Stimulated activated naive CD8-positive, alpha-beta T cell treated with anti-CD3 and anti-CD28 coated beads, Interleukin-15, Interleukin-2, amounts not matched to agents 100 ng/mL and 50 ng/mL, for 24 hours (primary cell): ENCODE results near the gene PPP1R3G.

Experiments
- H3K27ac Mint-ChIP-seq: one replicate; pipeline ENCODE4 v1.8.0; 2021; ENCODE audit warnings: mild to moderate bottlenecking, mixed read lengths
- H3K27me3 Mint-ChIP-seq: one replicate; pipeline ENCODE4 v1.8.0; 2021; ENCODE audit warnings: mixed read lengths
- H3K36me3 Mint-ChIP-seq: one replicate; pipeline ENCODE4 v1.8.0; 2021; ENCODE audit warnings: low read depth, mixed read lengths
- H3K4me1 Mint-ChIP-seq: one replicate; pipeline ENCODE4 v1.8.0; 2021; ENCODE audit warnings: low read depth, mixed read lengths
- H3K4me3 Mint-ChIP-seq: one replicate; pipeline ENCODE4 v1.8.0; 2021; ENCODE audit warnings: mild to moderate bottlenecking, mixed read lengths
- H3K9me3 Mint-ChIP-seq: one replicate; pipeline ENCODE4 v1.8.0; 2021; ENCODE audit warnings: mixed read lengths

PPP1R3G gene

DNA sequence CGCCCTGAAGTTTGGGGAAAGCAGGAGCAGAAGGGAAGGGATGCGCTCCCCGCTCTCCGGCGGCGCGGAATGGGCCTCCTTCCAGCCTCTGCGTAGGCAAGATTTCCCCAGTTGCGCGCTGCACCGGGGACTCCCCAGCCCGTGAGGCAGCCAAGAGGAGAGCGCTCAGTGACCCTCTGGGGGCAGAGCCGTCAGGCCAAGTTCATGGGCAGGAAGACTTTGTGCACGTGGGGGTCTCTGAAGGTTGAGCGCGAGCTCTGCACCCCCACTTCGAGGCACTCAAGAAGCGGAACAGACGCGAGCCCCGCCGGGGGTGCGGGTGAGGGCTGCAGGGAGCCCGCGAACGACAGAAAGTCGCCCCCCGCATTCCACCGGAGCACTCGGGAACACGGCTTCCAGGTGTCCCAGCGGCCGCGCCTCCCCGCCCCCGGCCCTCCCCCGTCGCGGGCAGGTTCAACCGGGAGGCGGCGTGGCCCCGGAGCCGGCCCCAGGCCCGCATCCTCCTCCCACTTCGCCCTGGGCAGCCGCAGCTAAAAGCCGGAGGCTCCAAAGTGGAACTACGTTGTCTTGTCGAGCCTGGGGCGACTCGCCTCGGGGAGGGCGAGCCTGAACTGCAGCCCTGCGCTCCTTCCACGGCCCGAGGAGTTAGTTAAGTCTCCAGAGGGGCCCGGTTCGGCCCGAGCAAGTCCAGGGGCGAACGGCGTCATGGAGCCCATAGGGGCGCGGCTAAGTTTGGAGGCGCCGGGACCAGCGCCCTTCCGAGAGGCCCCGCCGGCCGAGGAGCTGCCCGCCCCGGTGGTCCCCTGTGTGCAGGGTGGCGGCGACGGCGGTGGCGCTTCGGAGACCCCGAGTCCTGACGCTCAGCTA is at the start of gene PPP1R3G:
PPP1R3G (plus strand) TSS at position 561 of the 867 bp plus-strand sequence; CDS start at position 706, 145 bp downstream.
- Mint-ChIP-seq H3K27me3 (peaks cover 51% of the 10 kb centered on the region), H3K4me1 (no peaks in the 10 kb centered on the region), H3K4me3 (peak within 1 kb of the TSS; percentile 82), H3K9me3 (no peaks in the 10 kb centered on the region), H3K36me3 (no peaks in the 10 kb centered on the region), H3K27ac (no peak within 1 kb of the TSS)

- no peaks in the 10 kb centered on the region for H3K36me3 Mint-ChIP-seq
Observed at GRCh38 chr6:5036269-5036668, 48.9 kb upstream of the PPP1R3G start.

DNA sequence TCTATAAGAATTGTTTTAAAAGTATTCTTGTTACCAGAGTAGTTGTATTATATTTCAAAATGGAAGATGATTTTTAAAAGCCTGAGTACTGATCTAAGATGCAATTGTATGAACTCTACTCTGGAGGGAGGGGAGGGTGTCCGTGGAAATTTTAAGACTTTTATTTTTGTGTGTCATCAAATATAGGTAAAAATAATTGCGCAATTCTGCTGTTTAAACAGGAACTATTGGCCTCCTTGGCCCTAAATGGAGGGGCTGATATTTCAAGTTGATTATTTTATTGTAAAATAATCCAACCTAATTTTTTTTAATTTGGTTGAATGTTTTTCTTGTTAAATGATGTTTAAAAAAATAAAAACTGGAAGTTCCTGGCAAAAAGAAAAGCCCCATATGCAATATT is 43.2 kb upstream of the PPP1R3G start:
- no peaks in the 10 kb centered on the region for H3K4me1 Mint-ChIP-seq
- H3K4me3 Mint-ChIP-seq = no peak overlapping the region
- peaks cover 4% of the 10 kb centered on the region for H3K9me3 Mint-ChIP-seq
- no peaks in the 10 kb centered on the region for H3K27me3 Mint-ChIP-seq
- H3K27ac Mint-ChIP-seq = no peak overlapping the region
- H3K36me3 Mint-ChIP-seq = peaks cover 10% of the 10 kb centered on the region

More at GRCh38 chr6:5036269-5036668, 48.9 kb upstream of the PPP1R3G start:
- no peaks in the 10 kb centered on the region for H3K4me1 Mint-ChIP-seq
- H3K4me3 Mint-ChIP-seq = no peak overlapping the region
- H3K9me3 Mint-ChIP-seq = no peaks in the 10 kb centered on the region
- no peaks in the 10 kb centered on the region for H3K27me3 Mint-ChIP-seq
- H3K27ac Mint-ChIP-seq = no peak overlapping the region

DNA sequence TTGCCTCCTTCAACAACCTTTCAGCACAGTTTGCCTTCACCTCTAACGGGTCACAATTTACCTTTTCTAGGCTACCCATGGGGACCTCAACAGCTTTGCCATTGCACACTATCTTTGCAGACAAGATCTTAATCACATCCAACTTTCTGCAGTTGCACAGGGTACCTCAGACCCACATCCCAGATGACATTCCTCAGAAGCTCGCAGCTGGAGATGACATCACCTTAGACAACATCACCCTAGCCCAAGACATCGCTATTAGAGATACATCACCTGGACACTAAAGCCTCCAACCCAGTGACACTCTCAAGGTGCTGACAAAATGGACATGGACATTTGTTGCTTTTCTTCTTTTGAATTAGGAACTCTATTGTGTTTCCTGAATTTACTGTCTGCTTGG is 42.7 kb upstream of the PPP1R3G start:
- H3K4me1 Mint-ChIP-seq = no peaks in the 10 kb centered on the region
- no peaks in the 10 kb centered on the region for H3K27me3 Mint-ChIP-seq
- H3K4me3 Mint-ChIP-seq = no peak overlapping the region
- H3K36me3 Mint-ChIP-seq = peaks cover 10% of the 10 kb centered on the region
- H3K9me3 Mint-ChIP-seq = peaks cover 4% of the 10 kb centered on the region
- H3K27ac Mint-ChIP-seq = no peak overlapping the region

- H3K27ac Mint-ChIP-seq = no peak overlapping the region
Observed at GRCh38 chr6:5044866-5045265, 40.3 kb upstream of the PPP1R3G start.

DNA sequence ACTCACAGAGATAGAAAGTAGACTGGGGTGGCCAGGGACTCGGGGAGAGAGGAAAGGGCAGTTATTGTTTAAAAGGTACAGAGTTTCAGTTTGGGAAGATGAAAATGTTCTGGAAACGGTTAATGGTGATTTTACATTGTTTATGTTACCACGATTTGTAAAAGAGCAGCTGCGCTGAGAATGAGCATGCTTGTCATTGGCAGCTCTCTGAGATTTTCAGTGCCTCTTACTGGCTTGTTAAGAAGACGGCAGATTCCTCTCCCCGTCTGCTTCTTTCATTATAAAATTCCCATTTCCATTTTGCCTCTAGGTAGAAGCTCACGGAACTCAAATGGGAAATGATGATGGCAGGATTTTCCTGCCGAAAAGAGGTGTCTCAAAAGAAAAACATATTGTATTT is 39.7 kb upstream of the PPP1R3G start:
- no peaks in the 10 kb centered on the region for H3K4me1 Mint-ChIP-seq
- H3K27me3 Mint-ChIP-seq = no peaks in the 10 kb centered on the region
- H3K36me3 Mint-ChIP-seq = peaks cover 17% of the 10 kb centered on the region
- H3K27ac Mint-ChIP-seq = no peak overlapping the region
- H3K9me3 Mint-ChIP-seq = peaks cover 14% of the 10 kb centered on the region
- no peak overlapping the region for H3K4me3 Mint-ChIP-seq

More at GRCh38 chr6:5044866-5045265, 40.3 kb upstream of the PPP1R3G start:
- Mint-ChIP-seq H3K4me3 (no peak overlapping the region), H3K4me1 (no peaks in the 10 kb centered on the region), H3K36me3 (peaks cover 16% of the 10 kb centered on the region), H3K9me3 (peaks cover 10% of the 10 kb centered on the region), H3K27me3 (no peaks in the 10 kb centered on the region)

DNA sequence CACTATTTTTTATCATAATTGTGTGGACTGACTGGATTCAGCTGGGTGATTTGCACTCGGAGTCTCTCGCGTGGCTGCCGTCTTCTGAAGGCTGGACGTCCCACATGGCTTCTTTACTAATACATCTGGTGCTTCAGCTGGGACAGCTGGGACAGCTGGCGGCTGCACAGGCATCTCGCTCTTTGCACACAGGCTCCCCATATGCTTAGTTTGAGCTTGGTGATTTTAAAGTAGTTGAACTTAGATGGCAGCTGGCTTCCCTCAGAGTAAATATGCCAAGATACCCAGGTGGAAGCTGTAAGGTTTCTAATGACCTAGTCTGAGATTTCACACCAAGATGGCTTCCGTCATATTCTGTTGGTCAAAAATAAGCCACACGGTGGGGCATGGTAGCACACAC is 38.7 kb upstream of the PPP1R3G start:
- Mint-ChIP-seq H3K4me3 (no peak overlapping the region), H3K27me3 (peaks cover 8% of the 10 kb centered on the region), H3K4me1 (no peaks in the 10 kb centered on the region), H3K36me3 (peaks cover 27% of the 10 kb centered on the region), H3K27ac (no peak overlapping the region), H3K9me3 (peaks cover 24% of the 10 kb centered on the region)

DNA sequence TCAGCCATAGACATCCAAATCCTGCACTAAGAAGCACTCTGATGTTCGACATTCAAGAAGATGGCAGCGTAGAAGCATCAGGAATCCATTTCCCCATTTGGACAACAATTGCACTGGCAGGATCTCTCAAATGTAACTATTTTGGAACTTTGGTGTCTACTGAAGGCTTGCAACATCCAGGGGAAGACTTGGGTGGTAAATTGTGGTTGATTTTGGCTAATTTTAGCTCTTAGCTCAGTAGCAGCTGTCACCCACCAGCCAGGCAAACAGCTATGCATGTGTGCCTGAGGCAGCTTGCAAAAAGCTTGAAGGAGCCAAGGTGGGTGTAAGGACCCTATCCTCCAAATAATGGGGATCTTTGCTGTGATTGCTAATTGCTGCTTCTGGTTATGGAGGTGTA is 35.1 kb upstream of the PPP1R3G start:
- Mint-ChIP-seq H3K36me3 (peaks cover 23% of the 10 kb centered on the region), H3K27ac (no peak overlapping the region), H3K9me3 (peaks cover 27% of the 10 kb centered on the region), H3K27me3 (peaks cover 8% of the 10 kb centered on the region), H3K4me1 (no peaks in the 10 kb centered on the region), H3K4me3 (no peak overlapping the region)

- Mint-ChIP-seq H3K4me3 (no peak overlapping the region), H3K36me3 (peaks cover 20% of the 10 kb centered on the region), H3K27ac (no peak overlapping the region), H3K9me3 (peaks cover 23% of the 10 kb centered on the region), H3K4me1 (no peaks in the 10 kb centered on the region), H3K27me3 (peaks cover 8% of the 10 kb centered on the region)
Observed at GRCh38 chr6:5051394-5051793, 33.7 kb upstream of the PPP1R3G start.

DNA sequence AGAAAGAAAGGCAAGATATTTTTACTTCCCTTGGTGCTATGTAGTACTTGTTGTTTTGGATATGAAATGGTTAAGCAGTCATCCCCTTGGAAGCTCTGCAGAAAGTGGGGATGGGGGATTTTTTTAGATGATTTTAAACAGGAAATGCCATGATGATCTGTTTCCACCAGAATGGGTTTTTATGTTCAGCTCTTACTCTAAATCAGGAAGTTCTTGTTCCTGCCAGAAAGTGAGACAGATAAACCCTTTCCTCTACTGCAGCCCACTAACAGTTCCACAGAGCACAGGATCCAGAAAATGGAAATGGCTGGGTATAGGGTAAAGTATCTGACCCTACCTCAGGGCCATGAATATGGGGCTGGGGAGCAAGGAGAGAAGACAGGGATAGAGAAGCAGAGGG is 32.1 kb upstream of the PPP1R3G start:
- H3K4me3 Mint-ChIP-seq = no peak overlapping the region
- no peak overlapping the region for H3K27ac Mint-ChIP-seq
- no peaks in the 10 kb centered on the region for H3K4me1 Mint-ChIP-seq
- H3K27me3 Mint-ChIP-seq = peaks cover 8% of the 10 kb centered on the region
- peaks cover 23% of the 10 kb centered on the region for H3K9me3 Mint-ChIP-seq
- peaks cover 20% of the 10 kb centered on the region for H3K36me3 Mint-ChIP-seq

GRCh38 chr6:5053864-5054244 is 31.3 kb upstream of the PPP1R3G start:
- no peak overlapping the region for H3K27ac Mint-ChIP-seq
- H3K9me3 Mint-ChIP-seq = peaks cover 18% of the 10 kb centered on the region
- H3K4me3 Mint-ChIP-seq = no peak overlapping the region
- H3K36me3 Mint-ChIP-seq = peaks cover 15% of the 10 kb centered on the region
- H3K27me3 Mint-ChIP-seq = peaks cover 8% of the 10 kb centered on the region
- H3K4me1 Mint-ChIP-seq = no peaks in the 10 kb centered on the region

- Mint-ChIP-seq H3K27ac (no peak overlapping the region), H3K36me3 (peaks cover 15% of the 10 kb centered on the region), H3K4me1 (no peaks in the 10 kb centered on the region), H3K4me3 (no peak overlapping the region), H3K9me3 (peaks cover 18% of the 10 kb centered on the region), H3K27me3 (peaks cover 8% of the 10 kb centered on the region)
Observed at GRCh38 chr6:5054245-5054873, 30.8 kb upstream of the PPP1R3G start.

DNA sequence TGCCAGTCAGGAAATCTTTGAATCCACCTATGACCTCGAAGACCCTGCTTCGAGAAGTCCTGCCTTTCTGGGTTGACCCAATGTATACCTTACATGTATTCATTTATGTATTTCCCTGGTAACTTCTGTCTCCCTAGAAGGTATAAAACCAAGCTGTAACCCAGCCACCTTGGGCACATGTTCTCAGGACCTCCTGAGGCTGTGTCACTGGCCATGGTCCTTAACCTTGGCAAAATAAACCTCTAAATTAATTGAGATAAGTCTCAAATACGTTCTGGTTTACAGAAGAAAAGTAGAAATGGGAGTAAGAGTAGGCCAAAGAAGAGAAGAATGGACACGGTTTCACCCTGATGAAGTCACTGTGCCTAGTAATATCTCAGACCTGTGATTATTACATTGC is 30.0 kb upstream of the PPP1R3G start:
- no peak overlapping the region for H3K27ac Mint-ChIP-seq
- peaks cover 15% of the 10 kb centered on the region for H3K36me3 Mint-ChIP-seq
- peaks cover 17% of the 10 kb centered on the region for H3K9me3 Mint-ChIP-seq
- H3K4me3 Mint-ChIP-seq = no peak overlapping the region
- H3K27me3 Mint-ChIP-seq = peaks cover 8% of the 10 kb centered on the region
- no peaks in the 10 kb centered on the region for H3K4me1 Mint-ChIP-seq

DNA sequence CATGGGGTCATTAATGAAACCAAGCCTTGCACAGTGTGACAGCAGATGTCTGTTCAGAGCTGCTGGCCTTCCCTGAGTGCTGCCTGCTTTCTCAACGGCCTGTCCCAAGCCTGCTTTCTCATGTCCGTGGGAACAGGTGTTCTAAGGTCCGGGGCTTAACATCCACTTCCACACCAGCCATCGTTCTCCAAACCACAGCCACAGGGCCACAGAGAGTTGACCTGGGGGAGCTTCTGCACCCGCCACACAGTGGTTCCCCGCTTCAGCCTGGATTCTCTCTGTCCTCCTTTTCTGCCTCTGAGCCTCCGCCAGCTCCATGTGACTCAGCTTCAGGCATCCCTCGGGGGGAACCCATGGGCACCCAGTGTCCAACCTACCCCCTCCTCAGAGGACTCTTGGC is 26.9 kb upstream of the PPP1R3G start:
- H3K27me3 Mint-ChIP-seq = no peaks in the 10 kb centered on the region
- H3K27ac Mint-ChIP-seq = no peak overlapping the region
- no peaks in the 10 kb centered on the region for H3K36me3 Mint-ChIP-seq
- no peaks in the 10 kb centered on the region for H3K9me3 Mint-ChIP-seq
- H3K4me1 Mint-ChIP-seq = no peaks in the 10 kb centered on the region
- H3K4me3 Mint-ChIP-seq = no peak overlapping the region

DNA sequence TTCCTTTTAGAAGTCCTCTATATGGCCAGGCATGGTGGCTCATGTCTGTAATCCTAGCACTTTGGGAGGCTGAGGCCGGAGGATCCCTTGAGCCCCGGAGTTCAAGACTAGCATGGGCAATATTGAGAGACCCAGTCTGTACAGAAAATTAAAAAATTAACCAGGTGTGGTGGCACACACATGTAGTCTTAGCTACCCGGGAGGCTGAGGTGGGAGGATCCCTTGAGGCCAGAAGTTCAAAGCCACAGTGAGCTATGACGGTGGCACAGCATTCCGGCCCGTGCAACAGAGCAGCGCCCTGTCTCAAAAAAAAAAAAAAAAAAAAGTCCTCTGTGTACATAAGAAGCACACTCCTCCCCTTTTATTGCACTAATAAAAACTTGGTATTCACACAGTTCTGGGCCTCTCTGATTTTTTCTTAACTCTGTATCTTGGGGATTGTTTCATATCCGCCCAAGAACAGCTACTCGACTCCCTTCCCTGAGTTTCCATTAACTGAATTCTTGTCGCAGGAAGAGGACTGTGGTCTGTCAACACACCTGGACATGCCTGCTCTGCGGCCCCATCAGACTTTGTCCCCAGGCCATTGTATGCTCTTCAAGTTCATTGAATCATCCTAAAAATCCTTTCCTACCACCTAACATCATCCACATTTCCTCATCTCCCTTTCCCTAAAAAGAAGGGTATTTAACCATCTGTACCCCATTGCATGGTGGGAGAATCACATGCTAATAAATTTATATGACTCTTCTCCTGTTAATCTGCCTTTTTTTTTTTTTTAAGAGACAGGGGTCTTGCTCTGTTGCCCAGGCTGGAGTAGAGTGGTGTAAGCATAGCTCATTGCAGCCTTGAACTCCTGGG is 25.9 kb upstream of the PPP1R3G start:
- Mint-ChIP-seq H3K36me3 (no peaks in the 10 kb centered on the region), H3K27me3 (no peaks in the 10 kb centered on the region), H3K27ac (no peak overlapping the region), H3K4me3 (no peak overlapping the region), H3K9me3 (no peaks in the 10 kb centered on the region), H3K4me1 (no peaks in the 10 kb centered on the region)
